Measurements from ENCODE around the gene WNT10A.

DNA sequence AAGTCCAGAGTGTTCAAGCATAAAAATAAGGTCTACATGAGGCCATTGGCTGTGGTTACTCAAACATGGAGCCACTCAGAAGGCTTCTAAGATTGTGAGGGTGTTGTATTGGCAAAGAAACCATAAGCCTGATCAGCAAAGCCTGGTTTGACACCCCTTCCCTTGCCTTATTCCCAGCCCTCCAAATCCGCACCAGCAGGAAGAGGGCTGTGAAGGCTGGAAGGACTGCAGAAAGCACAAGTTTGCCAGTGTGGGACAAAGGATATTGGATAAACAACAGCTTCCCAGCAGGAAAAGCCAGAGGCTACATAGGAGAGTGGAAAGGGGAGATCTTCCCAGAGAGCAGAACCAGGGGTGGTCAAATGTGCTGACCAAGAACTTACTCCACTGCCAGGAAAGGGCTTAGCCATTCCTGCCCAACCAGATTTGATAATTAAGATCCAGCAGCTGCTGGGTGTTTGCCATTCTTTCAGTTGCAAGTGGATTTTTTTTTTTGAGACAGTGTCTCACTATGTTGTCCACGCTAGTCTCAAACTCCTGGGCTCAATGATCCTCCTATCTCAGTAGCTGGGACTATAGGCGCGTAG, 47.5 kb upstream of the WNT10A start:
- TF ChIP-seq, protein P1, sequence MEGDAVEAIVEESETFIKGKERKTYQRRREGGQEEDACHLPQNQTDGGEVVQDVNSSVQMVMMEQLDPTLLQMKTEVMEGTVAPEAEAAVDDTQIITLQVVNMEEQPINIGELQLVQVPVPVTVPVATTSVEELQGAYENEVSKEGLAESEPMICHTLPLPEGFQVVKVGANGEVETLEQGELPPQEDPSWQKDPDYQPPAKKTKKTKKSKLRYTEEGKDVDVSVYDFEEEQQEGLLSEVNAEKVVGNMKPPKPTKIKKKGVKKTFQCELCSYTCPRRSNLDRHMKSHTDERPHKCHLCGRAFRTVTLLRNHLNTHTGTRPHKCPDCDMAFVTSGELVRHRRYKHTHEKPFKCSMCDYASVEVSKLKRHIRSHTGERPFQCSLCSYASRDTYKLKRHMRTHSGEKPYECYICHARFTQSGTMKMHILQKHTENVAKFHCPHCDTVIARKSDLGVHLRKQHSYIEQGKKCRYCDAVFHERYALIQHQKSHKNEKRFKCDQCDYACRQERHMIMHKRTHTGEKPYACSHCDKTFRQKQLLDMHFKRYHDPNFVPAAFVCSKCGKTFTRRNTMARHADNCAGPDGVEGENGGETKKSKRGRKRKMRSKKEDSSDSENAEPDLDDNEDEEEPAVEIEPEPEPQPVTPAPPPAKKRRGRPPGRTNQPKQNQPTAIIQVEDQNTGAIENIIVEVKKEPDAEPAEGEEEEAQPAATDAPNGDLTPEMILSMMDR (IDR thresholded peaks at IDR 0.05) = no peak
- no peak for TF ChIP-seq POLR2A (IDR thresholded peaks at IDR 0.05)
